ENCODE results near the gene RNF166. TPM values are rescaled to one million over a fixed set of nuclear protein-coding genes. Genes with fewer than 3 reads are reported as not detected.
A peak's percentile ranks its signal among the peaks of the same experiment; 100 is the strongest.

Gene RNF166
- total and polyA plus RNA-seq, 11 donors: 9.3 to 28.5 (median 15.4) TPM

DNA sequence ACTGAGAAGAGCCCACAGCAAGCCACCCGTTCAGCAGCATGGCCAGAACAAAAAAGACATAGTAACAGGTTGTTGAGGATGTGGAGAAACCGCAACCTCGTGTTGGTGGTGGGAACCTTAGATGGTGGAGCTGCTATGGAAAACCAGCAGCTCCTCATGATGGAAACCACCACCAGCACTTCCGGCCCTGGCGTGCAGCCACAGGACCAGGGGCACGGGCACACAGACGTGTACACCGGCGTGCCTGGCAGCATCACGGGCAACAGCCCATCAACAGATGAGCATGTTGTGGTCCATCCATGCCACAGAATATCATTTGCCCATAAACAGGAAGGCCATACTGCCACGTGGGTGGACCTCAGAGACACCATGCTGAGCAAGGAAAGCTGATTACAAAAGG is 12.0 kb upstream of the RNF166 start:
- intact Hi-C loops (cut with DNase I): no loop called here
- TF ChIP-seq CTCF (IDR thresholded peaks at IDR 0.05): no peak
- TF ChIP-seq POLR2A (IDR thresholded peaks at IDR 0.05): no peak
- 87 to 96% (median 92%) methylated on average over 11 of the region's 11 CpGs for WGBS, 4 donors
- Histone ChIP-seq H3K27me3 (no peaks in the 10 kb centered on the region), H3K4me1 (no peaks in the 10 kb centered on the region), H3K4me3 (no peak overlapping the region), H3K27ac (peak overlapping the region in 1 of 12 donors; percentile 67), H3K9me3 (no peaks in the 10 kb centered on the region), H3K36me3 (peaks cover 0 to 100% (median 87%) of the 10 kb centered on the region in 9 donors)
- DNase-seq: no peak
- ATAC-seq: no peak

DNA sequence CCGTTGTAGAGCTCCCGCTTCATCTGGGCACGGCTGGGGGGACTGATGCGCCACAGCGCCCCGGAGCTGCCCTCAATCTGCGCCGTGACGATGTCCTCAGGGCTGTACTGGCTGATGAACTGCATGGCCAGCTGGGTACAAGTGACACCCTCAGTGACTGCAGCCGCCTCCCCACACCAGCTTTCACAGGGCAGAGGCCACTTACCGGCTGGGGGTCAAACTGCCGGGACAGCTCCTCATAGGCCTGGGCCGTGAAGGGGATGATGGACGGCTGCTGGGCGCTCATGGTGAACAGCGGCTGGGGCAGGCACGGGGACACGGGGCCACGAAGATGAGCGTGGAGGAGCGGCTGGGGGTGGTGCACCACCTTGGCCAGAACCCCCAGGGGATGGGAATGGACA is 10.4 kb upstream of the RNF166 start:
- no peak for DNase-seq
- no peak for ATAC-seq
- Histone ChIP-seq H3K27ac (no peak overlapping the region), H3K4me1 (no peaks in the 10 kb centered on the region), H3K4me3 (no peak overlapping the region), H3K27me3 (no peaks in the 10 kb centered on the region), H3K9me3 (no peaks in the 10 kb centered on the region), H3K36me3 (peaks cover 0 to 84% (median 76%) of the 10 kb centered on the region in 9 donors)
- intact Hi-C loops (cut with DNase I): no loop called here
- WGBS, 4 donors: 95 to 97% (median 97%) methylated on average over 12 to 21 of the region's 21 CpGs
- no peak for TF ChIP-seq CTCF (IDR thresholded peaks at IDR 0.05)
- no peak for TF ChIP-seq POLR2A (IDR thresholded peaks at IDR 0.05)

GRCh38 chr16:88716201-88716600 is 10.0 kb upstream of the RNF166 start:
- intact Hi-C loops (cut with DNase I): no loop called here
- H3K4me3 ChIP-seq: no peak overlapping the region
- TF ChIP-seq POLR2A (IDR thresholded peaks at IDR 0.05): no peak
- no peak for TF ChIP-seq CTCF (IDR thresholded peaks at IDR 0.05)
- no peaks in the 10 kb centered on the region for H3K4me1 ChIP-seq
- peaks cover 0 to 80% (median 75%) of the 10 kb centered on the region in 9 donors for H3K36me3 ChIP-seq
- no peak for DNase-seq
- no peak overlapping the region for H3K27ac ChIP-seq
- no peak for ATAC-seq
- H3K9me3 ChIP-seq: no peaks in the 10 kb centered on the region
- no peaks in the 10 kb centered on the region for H3K27me3 ChIP-seq
- 67 to 94% (median 90%) methylated on average over 1 to 15 of the region's 15 CpGs for WGBS, 4 donors

DNA sequence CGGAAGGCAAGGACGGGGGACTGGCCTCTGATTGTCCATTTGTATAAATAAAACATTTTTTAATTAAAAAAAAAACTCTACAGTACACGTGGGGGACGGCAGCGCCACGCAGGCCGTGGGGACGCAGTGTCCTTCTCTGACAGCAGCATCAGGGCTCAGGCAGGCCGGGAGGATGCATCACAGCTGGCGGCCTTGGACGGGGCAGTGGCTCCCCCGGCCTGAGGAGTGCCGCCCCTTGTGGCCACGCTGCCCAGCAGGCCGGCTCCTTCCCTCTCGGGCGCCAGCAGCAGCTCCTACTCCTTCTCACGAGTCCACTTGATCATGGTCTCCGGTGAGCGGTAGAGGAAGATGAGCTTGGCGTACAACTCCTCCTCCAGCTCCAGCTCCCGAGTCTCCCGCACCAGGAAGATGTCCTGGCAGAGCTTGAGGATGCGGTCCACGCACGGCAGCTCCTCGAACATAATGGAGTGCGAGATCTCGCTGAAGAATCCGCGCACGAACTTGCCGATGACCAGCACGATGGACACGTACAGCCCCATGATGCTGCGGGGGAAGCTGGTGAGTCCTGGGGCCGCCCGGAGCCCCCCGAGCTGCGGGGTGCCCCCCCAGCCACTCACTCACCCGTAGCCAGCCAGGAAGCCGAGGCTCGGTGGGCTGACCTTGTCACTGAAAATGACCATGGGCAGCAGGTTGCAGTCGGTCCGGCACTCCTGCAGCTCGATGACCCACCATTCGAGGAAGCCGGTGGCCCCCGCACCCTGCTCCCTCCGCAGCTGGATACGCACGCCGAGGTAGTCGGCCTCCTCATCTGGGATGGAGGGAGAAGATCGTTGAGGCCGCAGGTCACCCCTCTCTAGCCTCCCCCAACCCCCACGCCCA is 9.3 kb upstream of the RNF166 start:
- Histone ChIP-seq H3K27ac (no peak overlapping the region), H3K36me3 (peaks cover 0 to 73% (median 69%) of the 10 kb centered on the region in 9 donors), H3K27me3 (no peaks in the 10 kb centered on the region), H3K4me1 (no peaks in the 10 kb centered on the region), H3K9me3 (no peaks in the 10 kb centered on the region), H3K4me3 (no peak overlapping the region)
- WGBS, 4 donors: 93 to 96% (median 93%) methylated on average over 42 to 57 of the region's 57 CpGs
- no peak for DNase-seq
- intact Hi-C loops (cut with DNase I): no loop called here
- TF ChIP-seq CTCF (IDR thresholded peaks at IDR 0.05): no peak
- no peak for ATAC-seq
